ENCODE data around the gene PYCR2. TPM values are rescaled to one million over a fixed set of nuclear protein-coding genes. Genes with fewer than 3 reads are reported as not detected.
"Not testable (repeated sequence)": the region's sequence is repeated elsewhere in the genome, so short reads cannot be mapped to it uniquely, and the experiment has no call there.

The PYCR2 gene
- total RNA-seq, 1 donor from 2014 or later = 64.0 TPM

DNA sequence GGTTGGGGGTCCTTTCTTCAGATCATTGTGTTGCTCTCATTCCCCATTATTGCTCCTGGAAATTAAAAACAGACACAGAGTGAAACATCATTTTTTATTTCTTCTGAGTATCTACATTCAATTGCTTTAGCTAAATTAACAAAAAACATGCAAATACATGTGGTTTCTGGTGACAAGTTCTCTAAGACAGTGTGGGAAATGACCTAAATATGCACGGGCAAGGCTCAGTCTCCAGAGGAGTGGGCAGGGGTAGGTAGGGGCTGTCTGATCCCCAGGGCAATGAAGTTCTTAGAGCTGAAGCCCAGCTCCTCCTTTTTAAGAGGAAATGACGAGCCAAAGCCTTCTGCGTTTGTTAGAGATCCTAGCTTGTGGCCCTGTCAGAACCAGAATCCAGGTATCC is 12.5 kb upstream of the PYCR2 start:
- TF ChIP-seq CTCF (IDR thresholded peaks at IDR 0.05; ENCODE audit: borderline replicate concordance) = no peak
- Histone ChIP-seq H3K36me3 (no peaks in the 10 kb centered on the region), H3K27ac (replicated peaks) (no peak overlapping the region), H3K9me3 (replicated peaks) (no peaks in the 10 kb centered on the region), H3K4me3 (no peak overlapping the region), H3K4me1 (peaks cover 18% of the 10 kb centered on the region), H3K27me3 (ENCODE audit: low read depth) (no peaks in the 10 kb centered on the region)
- no peak for DNase-seq
- intact Hi-C loops (cut with micrococcal nuclease) = no loop called here

- intact Hi-C loops (cut with micrococcal nuclease); H3K27me3 ChIP-seq (ENCODE audit: low read depth); DNase-seq; H3K27ac ChIP-seq (replicated peaks); H3K9me3 ChIP-seq (replicated peaks); H3K4me3 ChIP-seq; H3K36me3 ChIP-seq: not testable (repeated sequence)
- peaks cover 13% of the 10 kb centered on the region for H3K4me1 ChIP-seq
Observed at GRCh38 chr1:225936086-225936485, 12.0 kb upstream of the PYCR2 start.

- no peak for DNase-seq
- no peaks in the 10 kb centered on the region for H3K4me1 ChIP-seq
- intact Hi-C loops (cut with micrococcal nuclease) = no loop called here
- no peak overlapping the region for H3K4me3 ChIP-seq
- no peaks in the 10 kb centered on the region for H3K9me3 ChIP-seq (replicated peaks)
- H3K36me3 ChIP-seq = no peaks in the 10 kb centered on the region
- no peak for TF ChIP-seq CTCF (IDR thresholded peaks at IDR 0.05; ENCODE audit: borderline replicate concordance)
- no peak overlapping the region for H3K27ac ChIP-seq (replicated peaks)
- H3K27me3 ChIP-seq (ENCODE audit: low read depth) = no peaks in the 10 kb centered on the region
Observed at GRCh38 chr1:225934711-225935110, 10.7 kb upstream of the PYCR2 start.

GRCh38 chr1:225933072-225933471 is 9.0 kb upstream of the PYCR2 start:
- TF ChIP-seq CTCF (IDR thresholded peaks at IDR 0.05; ENCODE audit: borderline replicate concordance) = no peak
- H3K9me3 ChIP-seq (replicated peaks) = no peaks in the 10 kb centered on the region
- H3K36me3 ChIP-seq = no peaks in the 10 kb centered on the region
- H3K27ac ChIP-seq (replicated peaks) = no peak overlapping the region
- no peak overlapping the region for H3K4me3 ChIP-seq
- H3K4me1 ChIP-seq = no peaks in the 10 kb centered on the region
- no peaks in the 10 kb centered on the region for H3K27me3 ChIP-seq (ENCODE audit: low read depth)
- DNase-seq = no peak
- intact Hi-C loops (cut with micrococcal nuclease) = no loop called here

DNA sequence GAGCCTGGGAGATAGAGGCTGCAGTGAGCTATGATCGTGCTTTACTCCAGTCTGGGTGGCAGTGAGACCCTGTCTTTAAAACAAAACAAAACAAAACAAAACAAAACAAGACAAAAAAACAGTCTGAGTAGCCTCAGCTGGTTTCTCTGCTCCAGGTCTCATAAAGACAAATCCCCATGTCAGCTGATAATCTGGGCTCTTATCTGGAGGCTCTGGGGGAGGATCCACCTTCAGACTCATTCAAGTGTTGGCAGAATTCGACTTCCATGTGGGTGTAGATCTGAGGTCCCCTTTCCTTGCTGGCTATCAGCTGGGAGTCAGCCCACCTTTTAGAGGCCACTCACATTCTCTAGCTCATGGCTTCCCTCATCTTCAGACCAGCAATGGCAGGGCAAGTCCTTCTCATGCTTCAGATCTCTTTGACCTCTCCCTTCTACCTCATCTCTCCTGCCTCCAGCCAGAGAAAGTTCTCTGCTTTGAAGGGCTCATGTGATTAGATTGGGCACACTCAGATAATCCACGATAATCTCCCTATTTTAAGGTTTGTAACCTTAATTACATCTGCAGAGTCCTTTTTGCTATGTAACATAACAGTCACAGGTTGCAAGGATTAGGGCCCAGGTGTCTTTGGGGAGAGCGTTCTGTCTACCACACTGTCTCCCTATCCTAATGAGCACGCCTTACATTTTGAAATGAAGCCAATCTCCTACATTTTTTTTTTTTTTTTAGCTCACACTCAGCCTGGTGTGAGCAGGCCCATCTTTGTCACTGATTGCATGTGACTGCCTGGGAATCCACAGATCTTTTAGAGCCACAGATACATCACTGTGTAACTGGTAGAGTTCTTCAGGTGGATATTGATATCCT is 7.5 kb upstream of the PYCR2 start:
- no peaks in the 10 kb centered on the region for H3K9me3 ChIP-seq (replicated peaks)
- no peaks in the 10 kb centered on the region for H3K4me1 ChIP-seq
- intact Hi-C loops (cut with micrococcal nuclease) = no loop called here
- no peak for TF ChIP-seq CTCF (IDR thresholded peaks at IDR 0.05; ENCODE audit: borderline replicate concordance)
- no peak for DNase-seq
- no peak overlapping the region for H3K4me3 ChIP-seq
- no peaks in the 10 kb centered on the region for H3K27me3 ChIP-seq (ENCODE audit: low read depth)
- H3K27ac ChIP-seq (replicated peaks) = no peak overlapping the region
- H3K36me3 ChIP-seq = no peaks in the 10 kb centered on the region

DNA sequence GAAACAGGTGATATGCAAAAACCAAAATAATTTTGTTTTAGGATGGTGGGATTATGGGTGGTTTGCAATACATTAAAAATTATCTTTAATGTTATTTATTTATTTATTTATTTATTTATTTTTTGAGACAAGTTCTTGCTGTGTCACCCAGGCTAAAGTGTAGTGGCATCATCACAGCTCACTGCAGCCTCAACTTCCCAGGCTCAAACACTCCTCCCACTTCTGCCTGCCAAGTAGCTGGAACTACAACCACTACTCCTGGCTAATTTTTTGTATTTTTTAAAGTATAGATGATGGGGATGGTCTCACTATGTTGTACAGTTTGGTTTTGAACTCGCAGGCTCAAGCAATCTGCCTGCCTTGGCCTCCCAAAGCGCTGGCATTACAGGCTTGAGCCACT is 6.5 kb upstream of the PYCR2 start:
- no peak for DNase-seq
- Histone ChIP-seq H3K27me3 (ENCODE audit: low read depth) (no peaks in the 10 kb centered on the region), H3K4me3 (no peak overlapping the region), H3K4me1 (no peaks in the 10 kb centered on the region), H3K9me3 (replicated peaks) (no peaks in the 10 kb centered on the region), H3K36me3 (no peaks in the 10 kb centered on the region), H3K27ac (replicated peaks) (no peak overlapping the region)
- intact Hi-C loops (cut with micrococcal nuclease) = no loop called here
- TF ChIP-seq CTCF (IDR thresholded peaks at IDR 0.05; ENCODE audit: borderline replicate concordance) = no peak

DNA sequence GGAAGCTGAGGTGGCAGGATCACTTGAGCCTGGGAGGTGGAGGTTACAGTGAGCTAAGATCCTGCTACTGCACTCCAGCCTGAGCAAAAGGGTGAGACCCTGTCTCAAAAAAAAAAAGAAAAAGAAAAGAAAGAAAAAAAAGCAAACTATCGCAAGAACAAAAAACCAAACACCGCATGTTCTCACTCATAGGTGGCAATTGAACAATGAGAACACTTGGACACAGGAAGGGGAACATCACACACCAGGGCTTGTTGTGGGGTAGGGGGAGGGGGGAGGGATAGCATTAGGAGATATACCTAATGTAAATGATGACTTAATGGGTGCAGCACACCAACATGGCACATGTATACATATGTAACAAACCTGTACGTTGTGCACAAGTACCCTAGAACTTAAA is 5.4 kb upstream of the PYCR2 start:
- H3K36me3 ChIP-seq; DNase-seq; H3K27me3 ChIP-seq (ENCODE audit: low read depth); H3K4me3 ChIP-seq; H3K4me1 ChIP-seq; H3K27ac ChIP-seq (replicated peaks); H3K9me3 ChIP-seq (replicated peaks); intact Hi-C loops (cut with micrococcal nuclease): not testable (repeated sequence)
